Gastroesophageal sphincter (tissue), 4 donors: Measurements from ENCODE around the gene DROSHA. TPM values are rescaled to one million over a fixed set of nuclear protein-coding genes. Genes with fewer than 3 reads are reported as not detected.

Source experiments
- ATAC-seq: fragments of 150-250 bp; one replicate; pipeline ENCODE4 v1.9.1; 2016; ENCODE audit warnings: mild to moderate bottlenecking, moderate library complexity
- H3K27ac ChIP-seq, 4 donors: fragments of 200-600 bp; sonication (generic) in 3 of 4; 1 replicate in 3 of 4; 2 replicates in 1 of 4; pipeline ENCODE4 v1.5.1; 2016 to 2019
- H3K27me3 ChIP-seq: fragments of 200-600 bp; sonication (generic); one replicate; pipeline ENCODE4 v1.5.1; 2019
- H3K36me3 ChIP-seq, 2 donors: fragments of 200-600 bp; sonication (generic); one replicate each; pipeline ENCODE4 v1.5.1; 2019; ENCODE audit warnings: control low read depth in 1 of 2
- H3K4me1 ChIP-seq, 3 donors: fragments of 200-600 bp; sonication (generic); 1 replicate in 2 of 3; 2 replicates in 1 of 3; pipeline ENCODE4 v1.5.1; 2016 to 2019; ENCODE audit warnings: control low read depth in 2 of 3
- H3K4me3 ChIP-seq, 2 donors: fragments of 200-600 bp; sonication (generic); one replicate each; pipeline ENCODE4 v1.5.1; 2019; ENCODE audit warnings: mild to moderate bottlenecking in 1 of 2, moderate library complexity in 1 of 2
- H3K9me3 ChIP-seq, 3 donors: fragments of 200-600 bp; sonication (generic); one replicate each; pipeline ENCODE4 v1.5.1; 2017 to 2019; ENCODE audit warnings: control low read depth in 2 of 3
- EP300 ChIP-seq: sonication (generic); formaldehyde crosslinking; IDR thresholded peaks from one replicate; pipeline ENCODE4 v1.6.1; 2017; ENCODE audit warnings: antibody characterized with exemption, mild to moderate bottlenecking
- POLR2A ChIP-seq, 2 donors: fragments of 450-650 bp; IDR thresholded peaks; one replicate each; pipeline ENCODE4 v1.6.1; 2017; ENCODE audit warnings: antibody characterized with exemption in 2 of 2, mild to moderate bottlenecking in 2 of 2, moderate library complexity in 1 of 2
- POLR2AphosphoS5 ChIP-seq: sonication (generic); formaldehyde crosslinking; IDR thresholded peaks from one replicate; pipeline ENCODE4 v1.6.1; 2017; ENCODE audit warnings: antibody characterized with exemption
- WGBS, 2 donors: methylation state at CpG; one replicate each; pipeline ENCODE4 v1.1.5; 2018; ENCODE audit warnings: low coverage in 1 of 2; 5-methylcytosine and 5-hydroxymethylcytosine counted together
- total RNA-seq, 4 donors: library from RNA; depleted of rRNA; stranded (reverse); fragments of >200 nt; gene quantifications; one replicate each; pipeline ENCODE4 v1.1.0, GENCODE V29; 2016
- TF ChIP-seq, protein P1 (sequence below), 4 experiments: fragments of 200-600 bp in 2 of 4; fragments of 450-650 bp in 2 of 4; sonication (generic) in 1 of 4; IDR thresholded peaks; one replicate each; pipeline ENCODE4 v1.5.1; 2017 to 2019; ENCODE audit warnings: antibody characterized with exemption in 4 of 4, mild to moderate bottlenecking in 2 of 4, moderate library complexity in 2 of 4

Gene DROSHA
- total RNA-seq, 4 donors from 2014 or later: 22.4 to 38.0 (median 36.4) TPM

DNA sequence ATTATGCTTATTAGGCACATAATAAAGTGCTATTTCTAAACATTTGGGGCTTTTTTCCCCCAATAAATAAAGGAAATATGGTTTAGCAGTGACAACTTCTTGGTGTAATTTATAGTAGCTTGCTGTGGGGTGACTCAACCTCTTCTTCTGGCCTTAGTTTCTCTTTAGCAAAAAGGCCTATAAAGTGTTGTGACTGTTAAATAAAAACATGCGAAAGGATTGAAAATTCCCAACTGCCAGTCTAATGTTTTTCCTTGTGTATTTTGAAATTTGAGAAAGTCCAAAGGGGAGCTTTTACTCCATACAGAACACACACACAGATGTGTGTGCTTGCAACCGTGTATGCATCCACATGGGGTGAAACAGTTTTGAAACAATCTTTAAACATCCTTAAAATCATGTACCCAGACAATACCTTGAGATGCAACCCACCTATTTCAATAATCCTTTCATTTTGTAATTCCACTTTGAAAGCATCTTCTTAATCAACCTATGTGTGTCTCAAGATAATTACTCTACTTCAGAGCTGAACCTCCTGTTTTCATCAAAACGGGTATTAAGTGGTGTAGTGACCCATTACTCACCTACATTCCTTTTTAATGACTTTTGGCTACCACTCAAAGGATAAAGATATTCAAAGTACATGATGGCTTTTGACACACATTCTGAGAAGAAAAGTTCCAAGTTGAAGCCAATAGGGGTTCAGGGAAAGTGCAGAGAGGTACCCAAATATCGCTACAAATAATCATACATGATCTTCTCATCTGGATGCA is 123.8 kb downstream of the DROSHA start:
- H3K36me3 ChIP-seq: peaks cover 0 to 95% of the 10 kb centered on the region in 2 donors
- H3K4me1 ChIP-seq: no peaks in the 10 kb centered on the region
- no peak for TF ChIP-seq POLR2AphosphoS5
- no peak for TF ChIP-seq EP300
- TF ChIP-seq POLR2A (IDR thresholded peaks at IDR 0.05): no peak
- TF ChIP-seq, protein P1, sequence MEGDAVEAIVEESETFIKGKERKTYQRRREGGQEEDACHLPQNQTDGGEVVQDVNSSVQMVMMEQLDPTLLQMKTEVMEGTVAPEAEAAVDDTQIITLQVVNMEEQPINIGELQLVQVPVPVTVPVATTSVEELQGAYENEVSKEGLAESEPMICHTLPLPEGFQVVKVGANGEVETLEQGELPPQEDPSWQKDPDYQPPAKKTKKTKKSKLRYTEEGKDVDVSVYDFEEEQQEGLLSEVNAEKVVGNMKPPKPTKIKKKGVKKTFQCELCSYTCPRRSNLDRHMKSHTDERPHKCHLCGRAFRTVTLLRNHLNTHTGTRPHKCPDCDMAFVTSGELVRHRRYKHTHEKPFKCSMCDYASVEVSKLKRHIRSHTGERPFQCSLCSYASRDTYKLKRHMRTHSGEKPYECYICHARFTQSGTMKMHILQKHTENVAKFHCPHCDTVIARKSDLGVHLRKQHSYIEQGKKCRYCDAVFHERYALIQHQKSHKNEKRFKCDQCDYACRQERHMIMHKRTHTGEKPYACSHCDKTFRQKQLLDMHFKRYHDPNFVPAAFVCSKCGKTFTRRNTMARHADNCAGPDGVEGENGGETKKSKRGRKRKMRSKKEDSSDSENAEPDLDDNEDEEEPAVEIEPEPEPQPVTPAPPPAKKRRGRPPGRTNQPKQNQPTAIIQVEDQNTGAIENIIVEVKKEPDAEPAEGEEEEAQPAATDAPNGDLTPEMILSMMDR (IDR thresholded peaks at IDR 0.05): no peak
- H3K27ac ChIP-seq: no peak overlapping the region
- H3K9me3 ChIP-seq: no peaks in the 10 kb centered on the region
- no peaks in the 10 kb centered on the region for H3K27me3 ChIP-seq
- 74 to 76% methylated on average over 4 of the region's 4 CpGs for WGBS, 2 donors
- ATAC-seq: no peak
- H3K4me3 ChIP-seq: no peak overlapping the region

DNA sequence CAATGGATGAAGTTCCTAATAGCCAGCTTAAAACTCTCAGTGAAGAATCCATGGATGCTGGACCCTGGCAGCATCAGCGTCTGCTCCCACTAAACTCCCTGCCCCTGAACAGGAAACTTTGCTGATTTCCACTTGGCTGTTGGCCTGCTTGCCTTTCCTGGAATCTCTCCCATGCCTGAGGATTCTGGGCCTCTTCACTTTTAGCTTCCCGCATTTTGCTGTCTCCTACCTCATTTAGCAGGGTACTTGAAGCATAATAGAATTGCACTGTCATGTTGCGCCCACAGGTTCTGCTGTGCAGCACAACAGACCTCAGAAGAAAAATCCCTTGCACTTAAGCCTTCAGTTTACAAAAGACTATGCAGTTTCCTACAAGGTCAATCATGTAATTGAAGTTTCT is 127.6 kb downstream of the DROSHA start:
- 60 to 66% methylated on average over 2 to 3 of the region's 3 CpGs for WGBS, 2 donors
- TF ChIP-seq, protein P1 (IDR thresholded peaks at IDR 0.05): no peak
- TF ChIP-seq EP300: no peak
- TF ChIP-seq POLR2AphosphoS5: no peak
- TF ChIP-seq POLR2A (IDR thresholded peaks at IDR 0.05): no peak
- no peak for ATAC-seq

DNA sequence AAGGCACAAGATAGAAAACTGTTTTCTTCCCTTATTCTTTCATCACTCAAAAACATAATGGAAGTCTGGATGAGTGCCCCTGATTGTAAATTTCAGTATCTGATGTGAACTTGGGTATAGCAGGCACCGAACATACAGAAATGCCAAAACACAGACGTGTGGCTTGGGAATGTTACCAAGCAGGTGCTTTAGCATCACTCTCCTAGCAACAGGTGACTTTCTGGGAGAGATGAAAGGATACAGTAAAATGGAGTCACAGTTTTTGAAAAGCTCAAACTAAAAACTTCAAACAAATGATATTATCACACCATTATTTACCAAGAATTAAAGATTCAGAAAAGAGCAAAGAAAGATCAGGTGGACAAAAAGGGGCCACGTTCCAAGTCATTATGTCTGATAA is 130.2 kb downstream of the DROSHA start:
- WGBS, 2 donors: 74 to 85% methylated on average over 3 of the region's 3 CpGs
- Histone ChIP-seq H3K36me3 (peaks cover 0 to 75% of the 10 kb centered on the region in 2 donors), H3K27ac (no peak overlapping the region), H3K9me3 (no peaks in the 10 kb centered on the region), H3K4me1 (no peaks in the 10 kb centered on the region), H3K4me3 (no peak overlapping the region), H3K27me3 (no peaks in the 10 kb centered on the region)
- TF ChIP-seq EP300 (no peak), POLR2AphosphoS5 (no peak), POLR2A (IDR thresholded peaks at IDR 0.05) (no peak)
- TF ChIP-seq, protein P1 (IDR thresholded peaks at IDR 0.05): no peak
- no peak for ATAC-seq

More for the DNA sequence above, 127.6 kb downstream of the DROSHA start:
- no peak overlapping the region for H3K4me3 ChIP-seq
- no peak overlapping the region for H3K27ac ChIP-seq
- no peaks in the 10 kb centered on the region for H3K27me3 ChIP-seq
- no peaks in the 10 kb centered on the region for H3K9me3 ChIP-seq
- H3K36me3 ChIP-seq: peaks cover 0 to 100% of the 10 kb centered on the region in 2 donors
- H3K4me1 ChIP-seq: no peaks in the 10 kb centered on the region

DNA sequence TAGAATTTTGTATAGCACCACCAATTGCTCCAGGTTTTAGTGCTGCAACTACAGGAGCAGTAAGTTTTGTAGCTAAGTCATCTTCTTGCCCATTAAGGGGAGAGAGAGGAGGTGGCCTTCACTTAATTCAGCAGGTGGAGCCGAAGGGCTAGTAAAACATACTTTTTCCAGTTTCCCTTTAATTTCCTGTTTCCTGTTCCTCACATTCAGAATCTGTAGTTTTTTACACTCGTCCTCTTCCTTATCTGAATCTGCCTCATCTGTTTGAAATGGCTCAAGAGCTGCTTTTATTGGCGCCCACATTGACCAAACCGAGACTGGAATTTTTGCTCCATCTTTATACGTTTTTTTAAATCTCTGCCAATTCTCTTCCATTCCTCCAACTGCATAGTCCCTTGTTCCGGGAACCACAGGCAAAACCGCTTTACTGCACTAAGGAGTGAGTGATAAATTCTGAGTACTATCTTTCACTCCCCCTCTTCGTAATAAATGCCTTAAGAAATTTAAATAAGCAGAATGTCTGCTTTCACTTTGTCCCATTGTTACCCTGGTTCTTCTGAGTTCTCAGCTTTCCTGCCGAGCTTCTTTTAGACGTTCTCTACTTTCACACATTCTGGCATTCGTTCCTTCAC is 133.9 kb downstream of the DROSHA start:
- no peaks in the 10 kb centered on the region for H3K9me3 ChIP-seq
- H3K27ac ChIP-seq: no peak overlapping the region
- no peak overlapping the region for H3K4me3 ChIP-seq
- TF ChIP-seq, protein P1 (IDR thresholded peaks at IDR 0.05): no peak
- TF ChIP-seq EP300 (no peak), POLR2A (IDR thresholded peaks at IDR 0.05) (no peak), POLR2AphosphoS5 (no peak)
- H3K4me1 ChIP-seq: no peaks in the 10 kb centered on the region
- ATAC-seq: no peak
- peaks cover 0 to 38% of the 10 kb centered on the region in 2 donors for H3K36me3 ChIP-seq
- no peaks in the 10 kb centered on the region for H3K27me3 ChIP-seq
- 64 to 86% methylated on average over 8 to 9 of the region's 11 CpGs for WGBS, 2 donors
